Measurements from ENCODE around the gene SOX5. TPM values are rescaled to one million over a fixed set of nuclear protein-coding genes. Genes with fewer than 3 reads are reported as not detected.

The SOX5 gene
- total RNA-seq, 1 experiment from 2014 or later = 3.1 TPM

DNA sequence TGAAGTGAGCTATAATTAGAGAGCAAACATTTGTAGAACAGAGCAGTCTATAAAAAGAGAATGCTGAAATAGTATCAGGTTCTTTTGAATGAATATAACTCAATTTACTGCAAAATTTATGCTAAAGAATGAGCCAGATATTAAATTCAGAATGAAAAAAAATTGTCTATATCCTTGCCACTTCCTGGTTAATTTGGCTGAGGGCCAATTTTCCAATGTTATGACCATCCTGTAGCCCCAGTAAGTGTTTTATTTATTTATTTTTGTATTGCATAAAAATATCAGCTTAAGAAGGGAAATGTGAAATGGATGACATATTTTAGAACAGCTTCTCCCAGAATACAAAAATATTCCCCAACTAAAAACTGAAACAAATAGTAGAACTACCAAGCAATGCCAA is 263.4 kb downstream of the SOX5 start:
- H3K23me2 ChIP-seq (ENCODE audit: insufficient read length, low read depth, low read length, poor library complexity, severe bottlenecking) = no peaks in the 10 kb centered on the region
- Mint-ChIP-seq H3K27ac (no peak overlapping the region), H3K4me3 (no peak overlapping the region), H3K9me3 (no peaks in the 10 kb centered on the region; a peak in 2 of 5 replicates), H3K36me3 (ENCODE audit: insufficient read depth in 1 of 3, low read depth in 3 of 3) (no peaks in the 10 kb centered on the region; a peak in 1 of 7 replicates), H3K4me1 (peaks cover 7 to 17% of the 10 kb centered on the region in 2 experiments), H3K27me3 (ENCODE audit: low read depth) (no peaks in the 10 kb centered on the region)
- H3K4me1 ChIP-seq (ENCODE audit: insufficient read depth, low read length) = no peaks in the 10 kb centered on the region
- H3K23ac ChIP-seq (ENCODE audit: insufficient read length, low read depth, low read length) = no peak overlapping the region
- H3K4ac ChIP-seq (ENCODE audit: low read depth, low read length) = no peak overlapping the region
- DNase-seq = no peak
- no peak overlapping the region for H3T11ph ChIP-seq (ENCODE audit: low read length)
- no peak overlapping the region for H3K18ac ChIP-seq (ENCODE audit: insufficient read length, low read depth, low read length)
- H4K5ac ChIP-seq (ENCODE audit: insufficient read length, low read depth, low read length) = no peak overlapping the region
- no peak overlapping the region for H3K27ac ChIP-seq (ENCODE audit: insufficient read length, low read depth, low read length)
- H2AFZ ChIP-seq (ENCODE audit: low read length) = no peak overlapping the region
- H2BK15ac ChIP-seq (ENCODE audit: low read depth, low read length) = no peak overlapping the region
- no peak overlapping the region for H3K4me2 ChIP-seq (ENCODE audit: insufficient read depth, insufficient read length, low read length)
- no peak overlapping the region for H2BK12ac ChIP-seq (ENCODE audit: insufficient read length, low read depth, low read length)
- no peak overlapping the region for H3K9ac ChIP-seq (ENCODE audit: extremely low read depth, insufficient read length, low read length)
- H3K27me3 ChIP-seq (ENCODE audit: insufficient read depth, low read length) = no peaks in the 10 kb centered on the region
- H3K79me1 ChIP-seq (ENCODE audit: insufficient read depth, low read depth, low read length, poor library complexity, severe bottlenecking) = no peaks in the 10 kb centered on the region
- no peak overlapping the region for H4K8ac ChIP-seq (replicated peaks; ENCODE audit: insufficient read length, low read depth, low read length)
- no peak overlapping the region for H2BK20ac ChIP-seq (ENCODE audit: low read depth, low read length, poor library complexity, severe bottlenecking)
- no peak overlapping the region for H2AK5ac ChIP-seq (ENCODE audit: insufficient read length, low read length)
- H2BK120ac ChIP-seq (ENCODE audit: low read depth, low read length, poor library complexity, severe bottlenecking) = no peak overlapping the region
- H3K79me2 ChIP-seq (ENCODE audit: insufficient read depth, low read length) = no peaks in the 10 kb centered on the region
- no peaks in the 10 kb centered on the region for H3K9me3 ChIP-seq (ENCODE audit: control insufficient read depth, low read depth, low read length)
- TF ChIP-seq, protein P1, sequence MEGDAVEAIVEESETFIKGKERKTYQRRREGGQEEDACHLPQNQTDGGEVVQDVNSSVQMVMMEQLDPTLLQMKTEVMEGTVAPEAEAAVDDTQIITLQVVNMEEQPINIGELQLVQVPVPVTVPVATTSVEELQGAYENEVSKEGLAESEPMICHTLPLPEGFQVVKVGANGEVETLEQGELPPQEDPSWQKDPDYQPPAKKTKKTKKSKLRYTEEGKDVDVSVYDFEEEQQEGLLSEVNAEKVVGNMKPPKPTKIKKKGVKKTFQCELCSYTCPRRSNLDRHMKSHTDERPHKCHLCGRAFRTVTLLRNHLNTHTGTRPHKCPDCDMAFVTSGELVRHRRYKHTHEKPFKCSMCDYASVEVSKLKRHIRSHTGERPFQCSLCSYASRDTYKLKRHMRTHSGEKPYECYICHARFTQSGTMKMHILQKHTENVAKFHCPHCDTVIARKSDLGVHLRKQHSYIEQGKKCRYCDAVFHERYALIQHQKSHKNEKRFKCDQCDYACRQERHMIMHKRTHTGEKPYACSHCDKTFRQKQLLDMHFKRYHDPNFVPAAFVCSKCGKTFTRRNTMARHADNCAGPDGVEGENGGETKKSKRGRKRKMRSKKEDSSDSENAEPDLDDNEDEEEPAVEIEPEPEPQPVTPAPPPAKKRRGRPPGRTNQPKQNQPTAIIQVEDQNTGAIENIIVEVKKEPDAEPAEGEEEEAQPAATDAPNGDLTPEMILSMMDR (conservative IDR thresholded peaks at IDR 0.05) = no peak
- H2BK5ac ChIP-seq (ENCODE audit: insufficient read length, low read length) = no peak overlapping the region
- H4K20me1 ChIP-seq (ENCODE audit: control insufficient read depth, insufficient read depth, insufficient read length) = no peaks in the 10 kb centered on the region
- no peak overlapping the region for H3K56ac ChIP-seq (ENCODE audit: insufficient read length, low read depth, low read length)
- no peak overlapping the region for H3K14ac ChIP-seq (ENCODE audit: insufficient read depth, low read length)
- H4K91ac ChIP-seq (ENCODE audit: insufficient read length, low read depth, low read length) = no peak overlapping the region

All from H9 (cell line).